Suprapubic skin (tissue), 3 donors: ENCODE results near the gene KMT2C.
A peak's percentile ranks its signal among the peaks of the same experiment; 100 is the strongest.

ENCODE experiments used
- CTCF ChIP-seq, 2 donors: fragments of 200-600 bp in 1 of 2; fragments of 450-650 bp in 1 of 2; sonication (generic) in 1 of 2; IDR thresholded peaks; one replicate each; pipeline ENCODE4 v1.5.1; 2016 to 2019; ENCODE audit warnings: antibody characterized with exemption in 2 of 2, mild to moderate bottlenecking in 1 of 2, moderate library complexity in 1 of 2
- POLR2A ChIP-seq, 2 donors: fragments of 450-650 bp; IDR thresholded peaks; one replicate each; pipeline ENCODE4 v1.6.1; 2017; ENCODE audit warnings: antibody characterized with exemption in 2 of 2, mild to moderate bottlenecking in 2 of 2, moderate library complexity in 2 of 2

- TF ChIP-seq CTCF (IDR thresholded peaks at IDR 0.05) (no peak), POLR2A (IDR thresholded peaks at IDR 0.05) (peak; percentile 93 to 95)
Measured at GRCh38 chr7:152463709-152464311, 28.0 kb upstream of the KMT2C start.
